ENCODE measurements around the gene FBXL3. TPM values are rescaled to one million over a fixed set of nuclear protein-coding genes. Genes with fewer than 3 reads are reported as not detected.
"Not testable (repeated sequence)": the region's sequence is repeated elsewhere in the genome, so short reads cannot be mapped to it uniquely, and the experiment has no call there.

FBXL3 gene
- total RNA-seq, 1 donor from 2014 or later: 102 TPM

DNA sequence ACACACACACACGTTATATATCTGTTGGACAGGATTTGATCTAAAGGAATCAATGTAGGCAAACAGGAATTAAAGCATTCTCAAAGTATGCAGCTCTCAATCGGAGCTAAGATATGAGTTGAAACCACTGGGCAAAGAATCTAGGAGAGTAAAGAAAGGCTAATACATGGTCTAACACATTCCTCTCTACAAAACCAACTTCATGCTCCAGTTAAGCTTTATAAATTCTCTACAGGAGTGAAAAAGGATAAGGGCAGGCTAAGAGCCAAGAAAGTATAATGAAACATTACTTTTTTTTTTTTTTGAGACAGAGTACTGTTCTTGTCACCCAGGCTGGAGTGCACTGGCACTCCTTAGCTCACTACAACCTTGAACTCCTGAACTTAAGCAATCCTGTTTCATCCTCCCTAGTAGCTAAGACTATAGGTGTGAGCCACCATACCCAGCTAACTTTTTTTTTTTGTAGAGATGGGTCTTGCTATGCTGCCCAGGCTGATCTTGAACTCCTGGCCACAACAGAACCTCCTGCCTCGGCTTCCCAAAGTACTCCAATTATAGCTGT lies 10.6 kb downstream of the FBXL3 start:
- H3K36me3 ChIP-seq: peaks cover 50 to 64% of the 10 kb centered on the region in 2 donors
- peaks cover 8 to 44% of the 10 kb centered on the region in 2 donors for H3K4me1 ChIP-seq
- peak overlapping the region; percentile 79 to 82 for H3K27ac ChIP-seq
- peak overlapping the region; percentile 16 to 22 for H3K4me3 ChIP-seq
- DNase-seq (ENCODE audit: low spot score in 2 of 2): no peak
- TF ChIP-seq CTCF (IDR thresholded peaks at IDR 0.05): no peak
- intact Hi-C loops (cut with DNase I): no loop called here
- no peaks in the 10 kb centered on the region for H3K27me3 ChIP-seq
- no peaks in the 10 kb centered on the region for H3K9me3 ChIP-seq

GRCh38 chr13:77014906-77015685 lies 11.9 kb downstream of the FBXL3 start:
- no peaks in the 10 kb centered on the region for H3K9me3 ChIP-seq
- TF ChIP-seq CTCF (IDR thresholded peaks at IDR 0.05): no peak
- peaks cover 8 to 40% of the 10 kb centered on the region in 2 donors for H3K4me1 ChIP-seq
- no peaks in the 10 kb centered on the region for H3K27me3 ChIP-seq
- no peak for DNase-seq (ENCODE audit: low spot score in 2 of 2)
- intact Hi-C loops (cut with DNase I): no loop called here
- peaks cover 63 to 76% of the 10 kb centered on the region in 2 donors for H3K36me3 ChIP-seq
- peak overlapping the region; percentile 79 to 82 for H3K27ac ChIP-seq
- H3K4me3 ChIP-seq: no peak overlapping the region

GRCh38 chr13:77013853-77014542 lies 13.0 kb downstream of the FBXL3 start:
- DNase-seq (ENCODE audit: low spot score in 2 of 2): no peak
- no peak for TF ChIP-seq CTCF (IDR thresholded peaks at IDR 0.05)
- Histone ChIP-seq H3K36me3 (peaks cover 74 to 86% of the 10 kb centered on the region in 2 donors), H3K4me1 (peaks cover 8 to 34% of the 10 kb centered on the region in 2 donors), H3K9me3 (no peaks in the 10 kb centered on the region), H3K4me3 (no peak overlapping the region), H3K27me3 (no peaks in the 10 kb centered on the region), H3K27ac (peak overlapping the region in 1 of 2 donors; percentile 18)
- intact Hi-C loops (cut with DNase I): no loop called here

- H3K4me3 ChIP-seq; intact Hi-C loops (cut with DNase I); H3K27me3 ChIP-seq; DNase-seq (ENCODE audit: low spot score in 2 of 2); H3K27ac ChIP-seq; H3K9me3 ChIP-seq: not testable (repeated sequence)
- H3K4me1 ChIP-seq: peaks cover 3 to 16% of the 10 kb centered on the region in 2 donors
- peaks cover 63 to 84% of the 10 kb centered on the region in 2 donors for H3K36me3 ChIP-seq
Measured at GRCh38 chr13:77009719-77010118, 17.2 kb downstream of the FBXL3 start.

- no peak for DNase-seq (ENCODE audit: low spot score in 2 of 2)
- H3K27me3 ChIP-seq: no peaks in the 10 kb centered on the region
- no peak overlapping the region for H3K27ac ChIP-seq
- peaks cover 0 to 13% of the 10 kb centered on the region in 2 donors for H3K4me1 ChIP-seq
- intact Hi-C loops (cut with DNase I): no loop called here
- H3K9me3 ChIP-seq: no peaks in the 10 kb centered on the region
- H3K4me3 ChIP-seq: no peak overlapping the region
- peaks cover 56 to 78% of the 10 kb centered on the region in 2 donors for H3K36me3 ChIP-seq
- TF ChIP-seq CTCF (IDR thresholded peaks at IDR 0.05): no peak
Measured at GRCh38 chr13:77009011-77009410, 17.9 kb downstream of the FBXL3 start.

DNA sequence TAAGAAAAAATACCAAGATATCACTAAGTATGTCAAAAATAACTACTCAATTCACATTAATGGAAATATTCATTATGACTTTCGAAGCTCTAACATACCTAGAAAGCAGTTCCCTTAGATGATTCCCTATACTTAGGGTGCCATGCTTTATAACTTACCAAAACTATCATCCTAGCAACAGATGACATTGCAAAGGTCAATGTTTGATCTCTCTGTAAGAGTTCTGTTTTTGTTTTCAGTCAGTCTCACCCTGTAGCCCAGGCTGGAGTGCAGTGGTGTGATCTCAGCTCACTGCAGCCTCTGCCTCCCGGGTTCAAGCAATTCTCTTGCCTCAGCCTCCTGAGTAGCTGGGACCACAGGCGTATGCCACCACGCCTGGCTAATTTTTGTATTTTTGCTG lies 18.6 kb downstream of the FBXL3 start:
- H3K4me3 ChIP-seq; H3K27me3 ChIP-seq; H3K27ac ChIP-seq; H3K9me3 ChIP-seq; intact Hi-C loops (cut with DNase I); DNase-seq (ENCODE audit: low spot score in 2 of 2): not testable (repeated sequence)
- peaks cover 0 to 11% of the 10 kb centered on the region in 2 donors for H3K4me1 ChIP-seq
- H3K36me3 ChIP-seq: peaks cover 49 to 76% of the 10 kb centered on the region in 2 donors

All from ascending aorta (tissue), 2 donors.